KBM-7 (cell line): ENCODE measurements around the gene ELF1.
"Not testable (repeated sequence)": the region's sequence is repeated elsewhere in the genome, so short reads cannot be mapped to it uniquely, and the experiment has no call there.

Experiments used
- DNase-seq: peaks from one replicate; pipeline ENCODE4 v3.0.0-alpha.2; 2015
- in situ Hi-C: fragments of 300-500 bp; cut with MboI; formaldehyde crosslinking; loops from 2 replicates; pipeline ENCODE4 v1.14.3; 2020; ENCODE audit warnings: low sequenced_read_pairs, low pct_unique_long_range_greater_than_20kb, mixed read lengths

ELF1 gene

GRCh38 chr13:40987606-40988280 is 31.4 kb downstream of the ELF1 start:
- in situ Hi-C loops = no loop called here
- DNase-seq = no peak

DNA sequence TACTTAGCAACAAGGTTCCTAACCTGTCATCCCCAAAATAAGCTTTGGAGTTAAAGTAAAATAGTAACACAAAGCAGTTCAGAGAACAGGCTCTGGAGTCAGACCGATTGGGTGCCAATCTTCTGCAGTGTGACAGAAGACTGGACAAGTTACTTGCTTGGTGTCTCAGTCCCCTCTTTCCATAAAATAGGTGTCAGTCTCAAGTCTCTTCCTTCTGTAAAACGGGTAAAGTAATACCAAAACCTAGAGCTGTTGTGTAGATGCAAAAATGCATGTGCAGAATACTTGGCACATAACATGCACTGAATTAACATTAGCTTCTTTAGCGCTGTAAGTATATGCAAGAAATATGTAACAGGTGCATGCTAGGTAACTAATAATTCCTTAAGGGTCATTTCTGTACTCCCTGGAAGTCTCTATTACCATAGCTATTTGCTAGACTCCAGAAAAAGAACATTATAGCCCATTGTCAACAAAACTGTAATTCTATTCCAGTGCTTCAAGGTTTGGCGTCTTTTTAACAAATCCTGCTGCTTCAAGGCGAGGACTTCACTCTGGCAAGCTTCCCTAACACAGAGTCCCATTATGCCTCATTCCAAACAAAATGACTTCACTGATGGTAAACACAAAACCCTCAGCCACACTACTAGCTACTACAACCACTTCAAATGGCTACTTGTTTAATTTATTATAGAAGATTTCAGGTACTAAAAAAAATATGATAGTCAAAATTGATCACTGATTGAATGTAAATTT is 32.8 kb downstream of the ELF1 start:
- DNase-seq = no peak

GRCh38 chr13:40985381-40986100 is 33.6 kb downstream of the ELF1 start:
- in situ Hi-C loops = no loop called here
- DNase-seq = no peak

More for the DNA sequence above, 32.8 kb downstream of the ELF1 start:
- in situ Hi-C loops = no loop called here

GRCh38 chr13:40984668-40985366 is 34.3 kb downstream of the ELF1 start:
- no peak for DNase-seq
- in situ Hi-C loops = no loop called here

GRCh38 chr13:40983725-40984667 is 35.1 kb downstream of the ELF1 start:
- DNase-seq = no peak
- in situ Hi-C loops = no loop called here

DNA sequence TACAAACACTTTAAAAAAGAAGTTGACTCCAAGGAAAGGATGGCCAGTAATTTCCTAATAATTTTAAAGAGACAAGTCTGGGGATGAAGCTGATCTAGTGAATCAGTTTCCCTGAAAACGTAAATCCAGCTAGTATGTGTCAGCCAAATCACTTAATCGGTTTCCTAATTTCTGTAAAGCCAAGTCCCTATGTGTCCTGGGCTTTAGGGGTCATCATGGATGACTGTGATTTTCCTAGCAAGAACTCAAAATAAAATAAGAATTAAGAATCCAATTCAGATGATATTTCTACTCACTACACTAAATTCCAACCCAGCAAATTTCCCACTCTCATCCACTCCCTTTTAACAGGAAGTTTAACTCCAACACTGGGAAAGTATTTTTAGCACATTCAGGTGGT is 35.9 kb downstream of the ELF1 start:
- in situ Hi-C loops = no loop called here
- DNase-seq = no peak

- in situ Hi-C loops = no loop called here
- peak; percentile 90 for DNase-seq
Observed at GRCh38 chr13:40982772-40983171, 36.3 kb downstream of the ELF1 start.

DNA sequence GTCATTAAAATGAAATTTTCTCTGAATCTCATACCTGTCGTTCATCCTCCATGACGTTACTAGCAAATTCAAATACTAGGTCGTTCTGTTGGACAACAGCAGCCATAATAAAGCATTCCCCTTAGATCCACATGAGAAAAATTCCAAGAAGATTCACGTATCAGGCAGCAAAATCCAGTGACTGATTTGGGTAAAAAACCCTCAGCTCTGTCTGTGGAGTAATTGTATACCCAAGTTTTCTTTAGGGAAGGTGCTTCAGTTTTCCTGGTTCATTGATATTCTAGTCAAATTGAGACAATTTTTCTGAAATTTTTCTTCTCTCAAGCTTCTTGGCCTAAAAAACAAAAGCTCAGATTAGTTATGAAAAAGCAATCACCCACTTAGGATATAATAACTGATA is 37.2 kb downstream of the ELF1 start:
- in situ Hi-C loops = no loop called here

GRCh38 chr13:40981361-40981760 is 37.8 kb downstream of the ELF1 start:
- in situ Hi-C loops = no loop called here
- peak; percentile 70 for DNase-seq

More for the DNA sequence above, 37.2 kb downstream of the ELF1 start:
- no peak for DNase-seq

- in situ Hi-C loops = no loop called here
Observed at GRCh38 chr13:40980461-40980860, 38.7 kb downstream of the ELF1 start.

GRCh38 chr13:40979232-40979631 is 39.9 kb downstream of the ELF1 start:
- no peak for DNase-seq
- in situ Hi-C loops = no loop called here

More at GRCh38 chr13:40980461-40980860, 38.7 kb downstream of the ELF1 start:
- no peak for DNase-seq

DNA sequence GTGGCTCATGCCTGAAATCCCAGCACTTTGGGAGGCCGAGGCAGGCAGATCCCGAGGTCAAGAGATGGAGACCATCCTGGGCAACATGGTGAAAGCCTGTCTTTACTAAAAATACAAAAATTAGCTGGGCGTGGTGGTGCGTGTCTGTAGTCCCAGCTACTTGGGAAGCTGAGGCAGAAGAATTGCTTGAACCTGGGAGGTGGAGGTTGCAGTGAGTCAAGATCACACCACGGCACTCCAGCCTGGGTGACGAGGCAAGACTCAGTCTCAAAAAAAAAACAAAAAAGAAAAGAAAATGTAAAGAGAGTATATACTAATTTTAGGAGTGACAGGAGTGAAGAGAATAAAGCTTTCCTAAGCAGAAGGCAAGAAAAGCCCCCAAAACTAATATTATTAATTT is 41.0 kb downstream of the ELF1 start:
- in situ Hi-C loops, DNase-seq: not testable (repeated sequence)

DNA sequence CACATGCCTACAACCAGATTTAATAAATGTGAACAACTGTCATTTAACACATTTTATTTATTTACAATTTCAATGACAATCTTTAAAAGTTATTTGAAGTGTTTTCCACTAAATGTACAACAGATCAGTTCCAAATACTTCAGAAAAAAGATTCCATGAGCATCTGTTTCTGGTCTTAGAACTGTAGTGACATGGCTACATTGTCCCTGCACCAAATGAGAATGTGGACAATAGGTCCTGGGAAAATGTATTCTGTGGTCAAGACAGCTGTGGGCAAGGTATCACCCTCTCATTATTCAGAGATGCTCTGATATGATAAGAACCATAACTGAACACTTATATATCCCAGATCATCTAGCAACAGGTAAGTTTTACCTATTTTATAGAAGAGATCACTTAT is 43.7 kb downstream of the ELF1 start:
- in situ Hi-C loops = no loop called here
- DNase-seq = no peak

DNA sequence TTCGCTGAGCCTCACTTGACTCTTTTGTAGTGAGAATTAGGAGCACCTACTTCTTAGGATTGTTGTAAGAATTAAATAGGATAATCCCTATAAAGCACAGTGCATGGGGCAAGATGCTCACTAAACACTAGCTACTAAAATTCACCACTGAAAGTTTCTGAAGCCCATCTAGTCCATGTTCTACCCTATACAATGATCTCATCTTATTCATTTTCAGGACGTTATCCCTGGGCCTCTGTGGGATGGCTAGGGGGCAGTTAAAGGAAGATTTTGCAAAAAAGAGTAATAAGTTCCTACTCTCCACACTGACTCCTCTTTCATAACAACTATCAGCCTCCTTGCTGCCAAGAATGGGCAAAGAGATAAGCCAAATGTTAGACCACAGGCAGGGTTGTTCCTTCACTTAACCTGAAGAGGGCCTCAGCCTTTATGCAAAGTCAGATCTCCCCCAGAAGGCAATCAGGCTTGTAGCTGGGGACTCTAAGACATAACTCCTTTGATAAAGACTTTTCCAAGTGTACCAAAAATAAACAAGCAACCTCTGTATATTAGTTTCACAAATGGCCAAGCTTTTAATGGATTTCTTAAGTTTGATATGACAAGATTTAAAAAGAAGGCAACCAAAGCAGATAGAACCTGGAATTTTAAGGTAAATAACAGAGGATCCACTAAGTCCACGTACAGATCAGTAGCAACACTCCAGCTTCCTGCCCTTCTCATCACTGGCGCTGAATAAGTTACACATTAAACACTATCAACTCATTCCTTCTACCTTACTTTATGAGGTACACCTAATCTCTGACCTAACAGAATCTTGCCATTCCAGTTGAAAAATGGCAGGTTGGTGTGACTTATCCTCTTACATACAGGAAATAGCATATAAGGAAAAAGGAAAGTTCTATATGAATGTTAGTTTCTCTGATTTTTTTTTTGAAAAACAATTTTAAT is 44.4 kb downstream of the ELF1 start:
- in situ Hi-C loops = no loop called here

GRCh38 chr13:40973409-40973808 is 45.7 kb downstream of the ELF1 start:
- no peak for DNase-seq
- in situ Hi-C loops = no loop called here

More for the DNA sequence above, 44.4 kb downstream of the ELF1 start:
- DNase-seq = peak; percentile 80

DNA sequence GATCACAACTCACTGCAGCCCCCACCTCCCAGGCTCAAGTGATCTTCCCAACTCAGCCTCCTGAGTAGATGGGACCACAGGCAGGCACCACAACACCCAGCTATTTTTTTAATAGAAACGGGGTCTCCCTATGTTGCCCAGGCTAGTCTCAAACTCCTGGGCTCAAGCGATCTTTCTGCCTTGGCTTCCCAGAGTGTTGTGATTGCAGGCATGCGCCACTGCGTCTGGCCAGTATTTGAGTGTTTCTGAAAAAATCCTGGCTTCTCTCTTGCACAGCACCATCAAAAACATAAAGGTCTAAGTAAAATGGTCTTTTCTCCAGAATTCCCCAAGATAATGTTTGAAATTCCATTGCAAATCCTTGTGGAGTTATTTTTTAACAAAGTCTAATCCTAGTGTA is 47.8 kb downstream of the ELF1 start:
- in situ Hi-C loops = no loop called here

DNA sequence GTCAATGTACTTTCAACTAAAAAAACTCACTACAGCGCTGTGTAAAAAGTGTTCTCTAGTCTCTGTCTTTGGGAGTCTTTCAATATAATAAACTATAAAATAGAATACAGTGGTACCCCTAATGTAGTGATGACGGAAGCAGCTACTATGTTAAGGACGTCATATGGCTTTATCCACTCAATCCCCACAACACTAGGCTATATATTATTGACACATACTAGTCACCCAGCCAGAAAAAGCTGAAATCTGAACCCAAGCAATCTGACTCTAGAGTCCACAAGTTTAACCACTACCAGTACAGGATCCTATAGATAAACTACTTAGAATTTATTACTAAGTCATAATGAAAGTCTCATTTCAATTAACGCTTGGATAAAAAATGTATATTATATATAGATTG is 48.3 kb downstream of the ELF1 start:
- in situ Hi-C loops = no loop called here
- DNase-seq = no peak

More for the DNA sequence above, 47.8 kb downstream of the ELF1 start:
- DNase-seq = no peak
